GM21381 (cell line): ENCODE results near the gene MRPS18A.
A peak's percentile ranks its signal among the peaks of the same experiment; 100 is the strongest.

Source experiments
- ATAC-seq: cut with Tn5 transposase; IDR thresholded peaks from one replicate; pipeline ENCODE4 v1.9.1; 2021; ENCODE audit warnings: mild to moderate bottlenecking, moderate library complexity; ENCODE audit not compliant: unreplicated experiment

MRPS18A gene

GRCh38 chr6:43687437-43688347, at the start of gene MRPS18A:
Gene MRPS18A (minus strand): TSS chr6:43687791. CDS start chr6:43687779, 12 bp downstream.
- peak; percentile 94 for ATAC-seq

- ATAC-seq = no peak
Measured at GRCh38 chr6:43736844-43737243, 49.3 kb upstream of the MRPS18A start.

GRCh38 chr6:43736211-43736786, 48.7 kb upstream of the MRPS18A start:
- no peak for ATAC-seq

- ATAC-seq = no peak
Measured at GRCh38 chr6:43735642-43736199, 48.1 kb upstream of the MRPS18A start.

GRCh38 chr6:43734294-43734665, 46.7 kb upstream of the MRPS18A start:
- no peak for ATAC-seq

GRCh38 chr6:43733471-43734293, 46.1 kb upstream of the MRPS18A start:
- ATAC-seq = no peak

- no peak for ATAC-seq
Measured at GRCh38 chr6:43730634-43731033, 43.0 kb upstream of the MRPS18A start.

GRCh38 chr6:43729537-43729936, 41.9 kb upstream of the MRPS18A start:
- ATAC-seq = no peak

- no peak for ATAC-seq
Measured at GRCh38 chr6:43728586-43728985, 41.0 kb upstream of the MRPS18A start.

- no peak for ATAC-seq
Measured at GRCh38 chr6:43727634-43728033, 40.0 kb upstream of the MRPS18A start.

GRCh38 chr6:43725643-43726580, 38.3 kb upstream of the MRPS18A start:
- ATAC-seq = no peak

GRCh38 chr6:43724914-43725642, 37.5 kb upstream of the MRPS18A start:
- ATAC-seq = peak; percentile 79

- no peak for ATAC-seq
Measured at GRCh38 chr6:43724354-43724753, 36.8 kb upstream of the MRPS18A start.

GRCh38 chr6:43723737-43724295, 36.2 kb upstream of the MRPS18A start:
- no peak for ATAC-seq

GRCh38 chr6:43722920-43723545, 35.4 kb upstream of the MRPS18A start:
- ATAC-seq = no peak

GRCh38 chr6:43720999-43721398, 33.4 kb upstream of the MRPS18A start:
- ATAC-seq = no peak

- no peak for ATAC-seq
Measured at GRCh38 chr6:43719511-43719910, 31.9 kb upstream of the MRPS18A start.

- ATAC-seq = no peak
Measured at GRCh38 chr6:43718387-43719105, 31.0 kb upstream of the MRPS18A start.
